HepG2 (cell line): ENCODE results near the gene CARMIL3. TPM values are rescaled to one million over a fixed set of nuclear protein-coding genes. Genes with fewer than 3 reads are reported as not detected.

Experiments
- ATF2 ChIP-seq: sonication (generic); formaldehyde crosslinking; IDR thresholded peaks from 2 replicates; pipeline ENCODE4 v1.4.0; 2020; ENCODE audit warnings: missing genetic modification reagents
- ATF5 ChIP-seq: sonication (generic); formaldehyde crosslinking; IDR thresholded peaks from 2 replicates; pipeline ENCODE4 v1.4.0; 2020; ENCODE audit warnings: mild to moderate bottlenecking, low read depth, missing genetic modification reagents
- BRF2 ChIP-seq: sonication (generic); formaldehyde crosslinking; IDR thresholded peaks from 2 replicates; pipeline ENCODE4 v1.8.1; 2022; ENCODE audit warnings: mild to moderate bottlenecking, missing genetic modification reagents
- CREB3 ChIP-seq: sonication (generic); formaldehyde crosslinking; IDR thresholded peaks from 2 replicates; pipeline ENCODE4 v1.5.0; 2020; ENCODE audit warnings: missing genetic modification reagents
- GFI1 ChIP-seq: sonication (generic); formaldehyde crosslinking; IDR thresholded peaks from 2 replicates; pipeline ENCODE4 v1.5.0; 2020; ENCODE audit warnings: missing genetic modification reagents, mild to moderate bottlenecking, borderline replicate concordance
- GMEB2 ChIP-seq: IDR thresholded peaks from 2 replicates; pipeline ENCODE4 v1.6.1; 2016; ENCODE audit warnings: missing biosample characterization, missing genetic modification reagents, low read depth
- GPN1 ChIP-seq: sonication (generic); formaldehyde crosslinking; IDR thresholded peaks from 2 replicates; pipeline ENCODE4 v1.5.1; 2020; ENCODE audit warnings: missing genetic modification reagents, borderline replicate concordance
- IKZF4 ChIP-seq: sonication (generic); formaldehyde crosslinking; IDR thresholded peaks from 2 replicates; pipeline ENCODE4 v1.5.1; 2020; ENCODE audit warnings: borderline replicate concordance, mild to moderate bottlenecking, low read depth, missing genetic modification reagents; ENCODE audit errors: not compliant biosample characterization
- MLLT10 ChIP-seq: sonication (generic); formaldehyde crosslinking; IDR thresholded peaks from 2 replicates; pipeline ENCODE4 v1.4.0; 2020; ENCODE audit warnings: missing genetic modification reagents
- MTF1 ChIP-seq: sonication (generic); formaldehyde crosslinking; IDR thresholded peaks from 2 replicates; pipeline ENCODE4 v1.5.0; 2020; ENCODE audit warnings: missing genetic modification reagents
- NBN ChIP-seq: fragments of 450-650 bp; conservative IDR thresholded peaks from 2 replicates; pipeline ENCODE4 v1.6.1; 2017
- SMAD3 ChIP-seq: sonication (generic); formaldehyde crosslinking; IDR thresholded peaks from 2 replicates; pipeline ENCODE4 v1.4.0; 2020; ENCODE audit warnings: missing genetic modification reagents
- SOX5 ChIP-seq: IDR thresholded peaks from 2 replicates; pipeline ENCODE4 v1.6.1; 2016; ENCODE audit warnings: borderline replicate concordance
- STAT5B ChIP-seq: sonication (generic); formaldehyde crosslinking; IDR thresholded peaks from 2 replicates; pipeline ENCODE4 v1.4.0; 2020; ENCODE audit warnings: missing genetic modification reagents
- THRA ChIP-seq: sonication (generic); formaldehyde crosslinking; IDR thresholded peaks from 2 replicates; pipeline ENCODE4 v1.4.0; 2020; ENCODE audit warnings: missing genetic modification reagents, borderline replicate concordance
- ZNF562 ChIP-seq: sonication (generic); formaldehyde crosslinking; IDR thresholded peaks from 2 replicates; pipeline ENCODE4 v1.8.0; 2022; ENCODE audit warnings: missing genetic modification reagents, borderline replicate concordance
- ZNF670 ChIP-seq: sonication (generic); formaldehyde crosslinking; IDR thresholded peaks from 2 replicates; pipeline ENCODE4 v1.8.0; 2022; ENCODE audit warnings: mild to moderate bottlenecking, missing genetic modification reagents, borderline replicate concordance
- ZNF790 ChIP-seq: sonication (generic); formaldehyde crosslinking; IDR thresholded peaks from 2 replicates; pipeline ENCODE4 v1.8.0; 2022; ENCODE audit warnings: missing genetic modification reagents, mild to moderate bottlenecking, borderline replicate concordance
- ZSCAN21 ChIP-seq: sonication (generic); formaldehyde crosslinking; IDR thresholded peaks from 2 replicates; pipeline ENCODE4 v1.8.0; 2022; ENCODE audit warnings: mild to moderate bottlenecking, missing genetic modification reagents, moderate library complexity, borderline replicate concordance
- ZSCAN30 ChIP-seq: sonication (generic); formaldehyde crosslinking; IDR thresholded peaks from 2 replicates; pipeline ENCODE4 v1.5.0; 2020; ENCODE audit warnings: mild to moderate bottlenecking, missing genetic modification reagents
- polyA plus RNA-seq, 8 experiments: library from polyadenylated mRNA; depleted of rRNA in 3 of 8; stranded (reverse) in 7 of 8; unstranded in 1 of 8; fragments of >200 nt; fragmentation: Illumina TruSeq in 4 of 8; extraction: Trizol in 4 of 8; gene quantifications; 2 replicates each; pipeline versions ENCODE4 v1.2.1 to v1.2.3, GENCODE V29; 2011 to 2016; ENCODE audit warnings: low read depth in 4 of 8, missing spikeins in 1 of 8, mixed read lengths in 1 of 8; ENCODE audit not compliant: insufficient read depth in 1 of 8
- total RNA-seq, 5 experiments: library from RNA; depleted of rRNA; stranded (reverse); fragments of >200 nt; fragmentation: Illumina TruSeq; extraction: Trizol; gene quantifications; 2 replicates each; pipeline ENCODE4 v1.2.3, GENCODE V29; 2016; ENCODE audit warnings: low read depth in 1 of 5

Gene CARMIL3
- total and polyA plus RNA-seq, 2 of the 13 experiments (the other 11 are each of a cell fraction or from before 2014, with no cell fraction given) = 0.27 to 0.55 TPM

- TF ChIP-seq BRF2 (CRISPR knock-in tag) (peak; percentile 95), ZNF670 (CRISPR knock-in tag) (no peak), ZNF790 (peak; percentile 88; the same call in 1 of the 2 replicates), GPN1 (CRISPR knock-in tag) (peak; percentile 98; the same call in 1 of the 2 replicates), IKZF4 (CRISPR knock-in tag) (peak; percentile 99), GMEB2 (CRISPR knock-in tag) (peak; percentile 82; the same call in 1 of the 2 replicates), MTF1 (CRISPR knock-in tag) (peak; percentile 42; the same call in 1 of the 2 replicates), ZNF562 (CRISPR knock-in tag) (no peak), CREB3 (CRISPR knock-in tag) (peak; percentile 83), ZSCAN30 (CRISPR knock-in tag) (no peak), GFI1 (CRISPR knock-in tag) (peak; percentile 90), ZSCAN21 (CRISPR knock-in tag) (peak; percentile 91; the same call in 1 of the 2 replicates), THRA (CRISPR knock-in tag) (peak; percentile 83; the same call in 1 of the 2 replicates), STAT5B (CRISPR knock-in tag) (peak; percentile 96; the same call in 1 of the 2 replicates), MLLT10 (no peak), ATF5 (0 out of 2 replicates have a peak, but pooled peaks have one; percentile 28), NBN (no peak), SOX5 (CRISPR knock-in tag) (peak; percentile 79), SMAD3 (peak; percentile 79; the same call in 1 of the 2 replicates), ATF2 (CRISPR knock-in tag) (peak; percentile 92)
These were observed 63.0 kb downstream of the CARMIL3 start, which contains the start of the genes DCAF11 and NRL (continued) for GRCh38 chr14:24114532-24115421.
